Spleen (tissue), 7 donors: ENCODE measurements around the gene BRCC3.

ENCODE experiments used
- CTCF ChIP-seq, 11 experiments: fragments of 200-600 bp in 7 of 11; fragments of 450-650 bp in 4 of 11; sonication (generic) in 4 of 11; IDR thresholded peaks in 8 of 11; conservative IDR thresholded peaks in 3 of 11; 1 replicate in 7 of 11; 2 replicates in 4 of 11; pipeline versions ENCODE4 v1.4.0 to v1.8.0; 2016 to 2021; ENCODE audit warnings: antibody characterized with exemption in 11 of 11, inconsistent platforms in 4 of 11, mild to moderate bottlenecking in 1 of 11
- POLR2AphosphoS5 ChIP-seq, 3 donors: sonication (generic); formaldehyde crosslinking; IDR thresholded peaks; one replicate each; pipeline ENCODE4 v1.5.1; 2017; ENCODE audit warnings: antibody characterized with exemption in 3 of 3
- donor health status: DM: no; HTN: no; CAD: no; lungs with moderate emphysema.
- donor health status: DM: no; HTN: no; CAD: no.
- donor health status: DM: no; HTN: no; CAD: no.

GRCh38 chrX:155065035-155065734 is 6.1 kb upstream of the BRCC3 start:
- TF ChIP-seq POLR2AphosphoS5 (IDR thresholded peaks at IDR 0.05) (no peak), CTCF (IDR thresholded peaks at IDR 0.05 in 8 of 11, conservative IDR thresholded peaks at IDR 0.05 in 3 of 11) (no peak)
